Osteoblast (primary cell): ENCODE data around the gene ADAMTS2. TPM values are rescaled to one million over a fixed set of nuclear protein-coding genes. Genes with fewer than 3 reads are reported as not detected.

Experiments used
- DNase-seq: peaks from one replicate; pipeline ENCODE4 v3.0.0; 2011; ENCODE audit warnings: low spot score, mixed read lengths; ENCODE audit not compliant: insufficient read length; ENCODE audit errors: missing footprints
- H2AFZ ChIP-seq: 2 replicates; pipeline ENCODE4 v1.6.0; 2011; ENCODE audit warnings: mild to moderate bottlenecking, low read length
- H3K27ac ChIP-seq: 2 replicates; pipeline ENCODE4 v1.5.1; 2011; ENCODE audit warnings: mild to moderate bottlenecking, low read depth, low read length, moderate library complexity
- H3K27me3 ChIP-seq: 2 replicates; pipeline ENCODE4 v1.6.0; 2012; ENCODE audit warnings: mild to moderate bottlenecking, control low read depth, inconsistent platforms, low read length, moderate library complexity; ENCODE audit not compliant: insufficient read depth
- H3K36me3 ChIP-seq: 2 replicates; pipeline ENCODE4 v1.5.1; 2011; ENCODE audit warnings: mild to moderate bottlenecking, low read length, control low read depth, moderate library complexity; ENCODE audit not compliant: insufficient read depth
- H3K4me1 ChIP-seq: 2 replicates; pipeline ENCODE4 v1.5.1; 2011; ENCODE audit warnings: mild to moderate bottlenecking, low read length, control low read depth, moderate library complexity; ENCODE audit not compliant: insufficient read depth
- H3K4me2 ChIP-seq: 2 replicates; pipeline ENCODE4 v1.6.0; 2011; ENCODE audit warnings: mild to moderate bottlenecking, low read length; ENCODE audit not compliant: insufficient read depth
- H3K4me3 ChIP-seq: fragments of 200-600 bp; sonication (generic); 3 replicates; pipeline ENCODE4 v1.5.1; 2012; ENCODE audit warnings: mild to moderate bottlenecking, low read length, inconsistent platforms; ENCODE audit not compliant: insufficient read depth
- H3K79me2 ChIP-seq: 2 replicates; pipeline ENCODE4 v1.6.0; 2012; ENCODE audit warnings: mild to moderate bottlenecking, low read length, control low read depth, inconsistent platforms; ENCODE audit not compliant: insufficient read depth
- H3K9me3 ChIP-seq: 2 replicates; pipeline ENCODE4 v1.5.1; 2011; ENCODE audit warnings: low read depth, low read length, control low read depth
- H4K20me1 ChIP-seq: 2 replicates; pipeline ENCODE4 v1.6.0; 2012; ENCODE audit warnings: mild to moderate bottlenecking, low read length, control low read depth; ENCODE audit not compliant: insufficient read depth
- total RNA-seq: library from RNA; depleted of rRNA; stranded (reverse); fragments of >200 nt; gene quantifications from 2 replicates; pipeline ENCODE4 v1.2.3, GENCODE V29; 2012
- TF ChIP-seq, protein P1 (sequence below): IDR thresholded peaks from 2 replicates; pipeline ENCODE4 v1.5.1; 2011; ENCODE audit warnings: mild to moderate bottlenecking, low read depth, low read length, moderate library complexity; ENCODE audit errors: extremely low read depth

The ADAMTS2 gene
- total RNA-seq, 1 donor = 144 TPM

DNA sequence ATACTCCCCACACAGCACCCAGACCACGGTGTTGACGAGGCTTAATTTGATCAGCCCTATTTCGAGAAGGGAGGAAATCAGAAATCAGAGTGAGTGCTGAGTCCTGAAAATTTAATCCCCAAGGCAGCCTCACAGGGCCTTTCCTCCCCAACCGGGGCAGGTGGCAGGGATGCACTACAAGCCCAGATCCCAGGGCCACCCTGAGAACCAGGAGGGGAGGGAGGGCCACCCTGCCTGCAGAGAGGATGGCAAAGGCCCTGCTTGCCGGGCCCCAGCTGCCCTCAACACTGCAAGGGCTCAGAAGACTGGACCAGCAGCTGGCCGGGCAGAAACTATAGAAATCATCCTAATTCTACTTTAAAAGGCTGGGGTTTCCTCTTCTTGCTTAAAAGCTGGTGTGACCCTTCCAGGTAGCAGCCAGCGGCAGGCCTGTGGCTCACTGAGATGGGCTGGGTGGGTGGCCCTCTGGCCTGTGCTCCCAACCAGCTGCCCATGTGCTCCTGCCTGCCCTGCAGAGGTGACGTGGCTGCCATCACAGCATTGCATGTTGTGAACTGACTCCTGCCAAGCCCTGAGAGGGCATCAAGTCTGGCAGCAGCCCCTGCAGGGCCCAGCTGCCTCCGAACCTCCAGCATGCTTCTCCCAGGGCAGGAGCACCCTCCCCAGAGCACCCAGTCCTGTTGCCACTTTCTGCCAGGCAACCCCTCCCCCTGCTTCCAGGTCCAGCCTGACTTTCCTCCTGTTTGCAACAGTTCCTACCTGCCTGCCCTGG, 122.8 kb downstream of the ADAMTS2 start:
- Histone ChIP-seq H2AFZ (no peak overlapping the region), H3K36me3 (peaks cover 20% of the 10 kb centered on the region), H3K27me3 (no peaks in the 10 kb centered on the region), H3K4me1 (peaks cover 7% of the 10 kb centered on the region), H3K4me2 (no peak overlapping the region), H3K27ac (no peak overlapping the region), H4K20me1 (peaks cover 70% of the 10 kb centered on the region), H3K4me3 (no peak overlapping the region), H3K9me3 (no peaks in the 10 kb centered on the region), H3K79me2 (peaks cover 96% of the 10 kb centered on the region)
- peak; percentile 82 for DNase-seq
- TF ChIP-seq, protein P1, sequence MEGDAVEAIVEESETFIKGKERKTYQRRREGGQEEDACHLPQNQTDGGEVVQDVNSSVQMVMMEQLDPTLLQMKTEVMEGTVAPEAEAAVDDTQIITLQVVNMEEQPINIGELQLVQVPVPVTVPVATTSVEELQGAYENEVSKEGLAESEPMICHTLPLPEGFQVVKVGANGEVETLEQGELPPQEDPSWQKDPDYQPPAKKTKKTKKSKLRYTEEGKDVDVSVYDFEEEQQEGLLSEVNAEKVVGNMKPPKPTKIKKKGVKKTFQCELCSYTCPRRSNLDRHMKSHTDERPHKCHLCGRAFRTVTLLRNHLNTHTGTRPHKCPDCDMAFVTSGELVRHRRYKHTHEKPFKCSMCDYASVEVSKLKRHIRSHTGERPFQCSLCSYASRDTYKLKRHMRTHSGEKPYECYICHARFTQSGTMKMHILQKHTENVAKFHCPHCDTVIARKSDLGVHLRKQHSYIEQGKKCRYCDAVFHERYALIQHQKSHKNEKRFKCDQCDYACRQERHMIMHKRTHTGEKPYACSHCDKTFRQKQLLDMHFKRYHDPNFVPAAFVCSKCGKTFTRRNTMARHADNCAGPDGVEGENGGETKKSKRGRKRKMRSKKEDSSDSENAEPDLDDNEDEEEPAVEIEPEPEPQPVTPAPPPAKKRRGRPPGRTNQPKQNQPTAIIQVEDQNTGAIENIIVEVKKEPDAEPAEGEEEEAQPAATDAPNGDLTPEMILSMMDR = no peak

DNA sequence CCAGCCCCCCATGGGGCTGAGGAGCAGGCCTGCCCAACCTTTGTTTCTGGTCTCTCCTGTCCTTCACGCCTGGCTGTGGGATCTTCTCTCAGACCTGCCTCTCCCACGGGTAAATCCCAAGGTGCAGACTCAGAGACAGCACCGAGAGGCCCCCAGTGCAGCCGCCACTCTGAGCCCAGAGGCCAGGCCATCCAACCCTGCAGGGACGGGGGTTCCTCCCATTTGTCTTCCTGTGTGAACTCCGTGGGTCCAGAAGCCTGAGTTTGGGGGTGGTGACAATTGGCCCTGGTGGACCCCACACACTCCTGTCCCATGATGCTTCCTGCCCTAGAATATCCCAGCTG, 123.4 kb downstream of the ADAMTS2 start:
- Histone ChIP-seq H3K4me3 (no peak overlapping the region), H3K4me1 (peaks cover 9% of the 10 kb centered on the region), H3K27ac (no peak overlapping the region), H3K79me2 (peaks cover 95% of the 10 kb centered on the region), H3K36me3 (peaks cover 20% of the 10 kb centered on the region), H3K27me3 (no peaks in the 10 kb centered on the region), H2AFZ (no peak overlapping the region), H4K20me1 (peaks cover 65% of the 10 kb centered on the region), H3K9me3 (no peaks in the 10 kb centered on the region), H3K4me2 (no peak overlapping the region)
- DNase-seq = no peak
- TF ChIP-seq, protein P1 = no peak

- Histone ChIP-seq H3K4me1 (peaks cover 9% of the 10 kb centered on the region), H3K4me2 (no peak overlapping the region), H3K27ac (no peak overlapping the region), H3K9me3 (no peaks in the 10 kb centered on the region), H3K27me3 (no peaks in the 10 kb centered on the region), H3K79me2 (peaks cover 95% of the 10 kb centered on the region), H3K4me3 (no peak overlapping the region), H3K36me3 (peaks cover 20% of the 10 kb centered on the region), H4K20me1 (peaks cover 67% of the 10 kb centered on the region), H2AFZ (no peak overlapping the region)
- peak; percentile 79 for DNase-seq
- TF ChIP-seq, protein P1 = no peak
Measured at GRCh38 chr5:179221196-179221876, 123.9 kb downstream of the ADAMTS2 start.

GRCh38 chr5:179220716-179221115, 124.5 kb downstream of the ADAMTS2 start:
- Histone ChIP-seq H4K20me1 (peaks cover 67% of the 10 kb centered on the region), H3K36me3 (peaks cover 20% of the 10 kb centered on the region), H3K27ac (no peak overlapping the region), H2AFZ (no peak overlapping the region), H3K9me3 (no peaks in the 10 kb centered on the region), H3K79me2 (peaks cover 95% of the 10 kb centered on the region), H3K4me2 (no peak overlapping the region), H3K27me3 (no peaks in the 10 kb centered on the region), H3K4me1 (peaks cover 9% of the 10 kb centered on the region), H3K4me3 (no peak overlapping the region)
- TF ChIP-seq, protein P1 = no peak
- no peak for DNase-seq
